WI38 (cell line): ENCODE results near the gene ORC5.
"Not testable (repeated sequence)": the region's sequence is repeated elsewhere in the genome, so short reads cannot be mapped to it uniquely, and the experiment has no call there.

Experiments used
- H3K4me3 ChIP-seq: 2 replicates; pipeline ENCODE4 v1.5.1; 2011; ENCODE audit warnings: low read depth, mild to moderate bottlenecking, control low read depth, low read length
- TF ChIP-seq, protein P1 (sequence below): IDR thresholded peaks from 2 replicates; pipeline ENCODE4 v1.5.1; 2012; ENCODE audit warnings: low read depth, mild to moderate bottlenecking, control low read depth, low read length

ORC5 gene

DNA sequence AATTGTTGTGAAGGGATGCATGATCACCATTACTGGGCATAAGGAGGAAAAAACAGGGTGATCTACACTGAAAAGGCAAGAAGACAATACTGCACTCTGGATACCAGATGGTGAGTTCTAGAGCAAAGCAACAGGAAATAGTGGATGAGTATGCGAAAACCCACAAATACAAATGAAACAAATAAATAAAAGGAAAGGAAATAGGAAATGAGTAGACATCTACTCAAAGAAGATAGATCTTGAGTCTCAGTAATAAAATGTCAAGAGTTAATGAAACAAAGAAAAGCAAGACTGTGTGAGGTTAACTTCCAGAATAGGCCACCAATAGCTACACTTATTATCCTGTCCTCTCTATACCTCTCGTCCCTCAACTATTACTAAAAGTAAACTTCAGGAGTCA, 11.7 kb downstream of the ORC5 start:
- TF ChIP-seq, protein P1, sequence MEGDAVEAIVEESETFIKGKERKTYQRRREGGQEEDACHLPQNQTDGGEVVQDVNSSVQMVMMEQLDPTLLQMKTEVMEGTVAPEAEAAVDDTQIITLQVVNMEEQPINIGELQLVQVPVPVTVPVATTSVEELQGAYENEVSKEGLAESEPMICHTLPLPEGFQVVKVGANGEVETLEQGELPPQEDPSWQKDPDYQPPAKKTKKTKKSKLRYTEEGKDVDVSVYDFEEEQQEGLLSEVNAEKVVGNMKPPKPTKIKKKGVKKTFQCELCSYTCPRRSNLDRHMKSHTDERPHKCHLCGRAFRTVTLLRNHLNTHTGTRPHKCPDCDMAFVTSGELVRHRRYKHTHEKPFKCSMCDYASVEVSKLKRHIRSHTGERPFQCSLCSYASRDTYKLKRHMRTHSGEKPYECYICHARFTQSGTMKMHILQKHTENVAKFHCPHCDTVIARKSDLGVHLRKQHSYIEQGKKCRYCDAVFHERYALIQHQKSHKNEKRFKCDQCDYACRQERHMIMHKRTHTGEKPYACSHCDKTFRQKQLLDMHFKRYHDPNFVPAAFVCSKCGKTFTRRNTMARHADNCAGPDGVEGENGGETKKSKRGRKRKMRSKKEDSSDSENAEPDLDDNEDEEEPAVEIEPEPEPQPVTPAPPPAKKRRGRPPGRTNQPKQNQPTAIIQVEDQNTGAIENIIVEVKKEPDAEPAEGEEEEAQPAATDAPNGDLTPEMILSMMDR, result no peak
- H3K4me3 ChIP-seq, result no peak overlapping the region

DNA sequence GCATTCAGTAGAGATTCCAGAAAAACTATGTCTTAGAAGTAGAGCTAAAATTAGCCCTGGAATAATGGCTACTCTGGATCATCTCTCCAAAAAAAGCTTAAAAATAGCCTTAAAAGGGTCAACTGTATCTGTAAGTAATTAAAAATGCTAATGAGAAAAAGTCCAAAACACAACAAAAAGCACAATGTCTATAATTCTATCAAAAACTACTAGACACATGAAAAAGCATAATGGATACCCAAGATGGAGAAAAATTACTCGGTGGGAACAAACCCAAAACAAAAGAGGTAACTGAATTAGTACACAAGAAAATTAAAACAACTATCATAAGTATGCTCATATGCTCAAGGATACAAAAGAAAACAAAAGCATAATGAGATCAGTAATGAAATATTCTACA, 15.4 kb downstream of the ORC5 start:
- TF ChIP-seq, protein P1, result no peak
- no peak overlapping the region for H3K4me3 ChIP-seq

DNA sequence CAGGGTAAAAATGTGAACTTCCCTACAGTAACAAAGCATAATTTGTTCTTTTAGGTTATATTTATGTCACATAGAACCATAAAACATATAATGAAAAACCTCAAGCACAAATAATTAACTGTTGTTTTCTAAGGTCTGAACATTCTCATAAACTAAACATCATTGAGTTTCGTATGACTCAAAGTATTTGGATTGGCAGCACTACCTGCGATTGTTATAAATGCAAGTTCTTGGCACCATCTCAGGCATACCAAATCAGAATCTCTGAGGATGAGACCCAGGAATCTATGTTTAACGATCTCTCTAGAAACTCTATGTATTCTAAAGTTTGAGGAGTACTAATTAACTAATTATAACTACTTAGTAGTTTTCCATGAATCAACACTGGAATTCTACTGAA, 22.5 kb downstream of the ORC5 start:
- TF ChIP-seq, protein P1, result no peak
- no peak overlapping the region for H3K4me3 ChIP-seq

DNA sequence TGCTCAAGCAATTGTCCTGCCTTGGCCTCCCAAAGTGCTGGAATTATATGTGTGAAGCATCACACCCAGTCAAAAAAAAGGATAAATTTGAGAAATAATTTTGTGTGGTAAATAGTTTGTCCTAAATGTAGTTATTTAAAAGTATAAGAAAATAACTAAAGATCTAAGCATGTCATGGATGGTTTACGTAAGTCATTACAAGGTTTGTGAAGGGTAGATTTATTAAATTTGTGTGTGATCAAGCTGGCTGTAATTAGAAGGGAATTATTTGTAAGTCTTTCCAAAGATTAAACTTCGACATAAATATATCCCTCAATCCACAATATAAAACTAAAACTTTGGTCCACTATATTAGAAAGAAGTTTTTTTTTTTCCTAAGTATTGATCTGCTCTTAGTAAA, 28.6 kb downstream of the ORC5 start:
- H3K4me3 ChIP-seq, result no peak overlapping the region
- TF ChIP-seq, protein P1, result no peak

DNA sequence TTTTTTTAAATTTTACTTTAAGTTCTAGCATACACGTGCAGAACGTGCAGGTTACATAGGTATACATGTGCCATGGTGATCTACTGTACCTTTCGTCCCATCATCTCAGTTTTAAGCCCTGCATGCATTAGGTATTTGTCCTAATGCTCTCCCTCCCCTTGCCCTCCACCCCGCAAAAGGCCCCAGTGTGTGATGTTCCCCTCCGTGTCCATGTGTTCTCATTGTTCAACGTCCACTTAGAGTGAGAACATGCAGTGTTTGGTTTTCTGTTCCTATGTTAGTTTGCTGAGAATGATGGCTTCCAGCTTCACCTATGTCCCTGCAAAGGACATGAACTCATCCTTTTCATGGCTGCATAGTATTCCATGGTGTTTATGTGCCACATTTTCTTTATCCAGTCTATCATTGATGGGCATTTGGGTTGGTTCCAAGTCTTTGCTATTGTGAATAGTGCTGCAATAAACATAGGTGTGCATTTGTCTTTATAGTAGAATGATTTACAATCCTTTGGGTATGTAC, 30.2 kb downstream of the ORC5 start:
- not testable (repeated sequence) for H3K4me3 ChIP-seq

DNA sequence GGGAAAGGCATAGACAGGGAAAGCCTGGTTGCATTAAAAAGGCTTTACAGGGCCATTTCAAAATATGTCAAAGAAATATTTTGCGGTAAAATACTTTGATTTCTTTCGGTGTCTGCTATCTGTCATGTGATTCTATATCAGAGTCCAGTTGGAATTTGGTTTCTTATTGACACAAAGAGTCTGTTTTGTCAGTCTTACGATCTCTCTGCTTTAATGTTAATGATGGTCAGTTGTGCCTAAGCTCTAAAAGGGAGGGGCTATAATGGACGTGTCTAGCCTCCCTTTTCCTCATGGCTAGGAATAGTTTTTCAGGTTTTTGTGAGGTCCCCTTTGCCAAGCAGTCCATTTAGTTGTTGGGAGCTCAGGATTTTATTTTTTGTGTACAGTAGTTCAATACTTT, 31.5 kb downstream of the ORC5 start:
- TF ChIP-seq, protein P1, result no peak
- H3K4me3 ChIP-seq, result no peak overlapping the region

DNA sequence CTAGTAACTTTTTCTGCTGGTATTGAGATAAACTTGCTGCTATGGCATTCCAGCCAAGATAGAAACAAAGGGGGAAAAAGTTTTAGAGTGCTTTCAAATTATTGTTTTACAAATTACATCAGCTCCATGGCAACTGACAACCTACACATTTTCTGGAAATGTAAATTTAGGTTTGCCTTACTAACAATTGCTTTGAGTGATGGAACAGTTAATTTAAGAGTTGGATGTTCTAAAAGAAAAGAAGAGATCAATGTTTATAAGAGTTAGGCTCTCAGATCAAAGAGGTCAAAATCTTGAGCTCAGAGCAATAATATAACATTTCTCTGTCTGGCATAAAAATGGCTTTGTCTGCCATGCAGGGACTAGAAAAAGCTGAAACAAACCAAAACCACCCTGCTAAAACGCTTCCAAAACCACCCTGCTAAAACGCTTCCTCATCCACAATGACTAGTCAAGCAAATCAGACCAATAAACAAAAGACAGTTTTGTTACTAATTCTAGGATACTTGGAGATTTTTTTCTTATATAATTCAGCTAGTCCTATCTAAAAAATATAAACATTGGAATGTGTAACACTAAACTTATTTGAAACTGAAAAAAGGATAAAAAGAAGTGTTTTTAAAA, 32.3 kb downstream of the ORC5 start:
- H3K4me3 ChIP-seq, result no peak overlapping the region
- TF ChIP-seq, protein P1, result no peak

DNA sequence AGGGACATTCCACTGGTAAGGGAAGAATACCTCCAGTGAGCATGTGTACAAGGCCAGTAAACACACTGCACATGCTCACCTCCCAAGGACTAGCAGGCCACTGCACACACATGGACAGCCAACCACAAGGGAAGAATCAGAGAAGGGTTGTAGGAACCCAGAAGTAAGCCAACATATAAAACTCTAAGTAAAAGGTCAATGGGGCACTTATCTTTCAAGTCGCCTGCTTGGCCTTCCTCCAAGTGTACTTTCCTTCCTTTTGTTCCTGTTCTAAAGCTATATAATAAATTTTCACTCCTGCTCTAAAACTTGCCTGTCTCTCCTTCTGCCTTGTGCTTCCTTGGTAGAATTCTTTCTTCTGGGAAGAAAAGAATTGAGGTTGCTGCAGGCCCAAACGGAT, 33.0 kb downstream of the ORC5 start:
- no peak overlapping the region for H3K4me3 ChIP-seq
- TF ChIP-seq, protein P1, result no peak
